Keratinocyte (primary cell): Measurements from ENCODE around the gene HAT1. TPM values are rescaled to one million over a fixed set of nuclear protein-coding genes. Genes with fewer than 3 reads are reported as not detected.

Source experiments
- DNase-seq: peaks from one replicate; pipeline ENCODE4 v3.0.0-alpha.2; 2011; ENCODE audit warnings: low read depth, missing footprints, low spot score
- FAIRE-seq: peaks from 2 replicates; lab custom pipeline; 2011; peaks lifted over from hg19 to GRCh38; lab: Jason Lieb, UNC
- H2AFZ ChIP-seq: 2 replicates; pipeline ENCODE4 v1.6.0; 2012; ENCODE audit warnings: low read length, control low read depth, inconsistent platforms; ENCODE audit not compliant: control insufficient read depth
- H3K27ac ChIP-seq: 2 replicates; pipeline ENCODE4 v1.5.1; 2011; ENCODE audit warnings: low read length; ENCODE audit not compliant: control insufficient read depth, insufficient read depth
- H3K27me3 ChIP-seq: 3 replicates; pipeline ENCODE4 v1.6.0; 2011; ENCODE audit warnings: low read length; ENCODE audit not compliant: control insufficient read depth, insufficient read depth; ENCODE audit errors: extremely low read depth
- H3K36me3 ChIP-seq, 2 experiments: 2 replicates in 1 of 2; 3 replicates in 1 of 2; pipeline ENCODE4 v1.5.1; 2011; ENCODE audit warnings: low read length in 2 of 2, mild to moderate bottlenecking in 1 of 2; ENCODE audit not compliant: control insufficient read depth in 2 of 2, insufficient read depth in 2 of 2; ENCODE audit errors: extremely low read depth in 1 of 2
- H3K4me1 ChIP-seq: 3 replicates; pipeline ENCODE4 v1.5.1; 2011; ENCODE audit warnings: low read length; ENCODE audit not compliant: control insufficient read depth, insufficient read depth; ENCODE audit errors: extremely low read depth
- H3K4me2 ChIP-seq: 3 replicates; pipeline ENCODE4 v1.6.0; 2011; ENCODE audit warnings: low read depth, low read length; ENCODE audit not compliant: control insufficient read depth, insufficient read depth; ENCODE audit errors: extremely low read depth
- H3K4me3 ChIP-seq, 3 experiments: fragments of 200-600 bp in 1 of 3; sonication (generic) in 1 of 3; 2 replicates in 2 of 3; 3 replicates in 1 of 3; pipeline ENCODE4 v1.5.1; 2011 to 2016; ENCODE audit warnings: low read length in 3 of 3, mild to moderate bottlenecking in 3 of 3, control low read depth in 2 of 3, inconsistent platforms in 1 of 3, low read depth in 1 of 3, mixed read lengths in 1 of 3, mixed run types in 1 of 3, moderate library complexity in 1 of 3; ENCODE audit not compliant: control insufficient read depth in 2 of 3, insufficient read depth in 2 of 3; ENCODE audit errors: extremely low read depth in 1 of 3
- H3K79me2 ChIP-seq: 2 replicates; pipeline ENCODE4 v1.6.0; 2012; ENCODE audit warnings: low read length; ENCODE audit not compliant: control insufficient read depth, insufficient read depth
- H3K9ac ChIP-seq: 3 replicates; pipeline ENCODE4 v1.6.0; 2011; ENCODE audit warnings: low read length; ENCODE audit not compliant: control insufficient read depth, insufficient read depth; ENCODE audit errors: extremely low read depth
- H3K9me1 ChIP-seq: 3 replicates; pipeline ENCODE4 v1.6.0; 2011; ENCODE audit warnings: low read length; ENCODE audit not compliant: control insufficient read depth, insufficient read depth; ENCODE audit errors: extremely low read depth
- H3K9me3 ChIP-seq: 2 replicates; pipeline ENCODE4 v1.5.1; 2012; ENCODE audit warnings: low read depth, low read length; ENCODE audit not compliant: control insufficient read depth
- H4K20me1 ChIP-seq: 3 replicates; pipeline ENCODE4 v1.6.0; 2011; ENCODE audit warnings: low read length; ENCODE audit not compliant: control insufficient read depth, insufficient read depth; ENCODE audit errors: extremely low read depth
- CTCF ChIP-seq, 3 experiments: IDR thresholded peaks in 1 of 3; conservative IDR thresholded peaks in 1 of 3; optimal IDR thresholded peaks in 1 of 3; 2 replicates in 2 of 3; 3 replicates in 1 of 3; pipeline versions ENCODE3 to v1.5.1; 2011; ENCODE audit warnings: low read length in 3 of 3, mild to moderate bottlenecking in 3 of 3, moderate library complexity in 2 of 3, control low read depth in 1 of 3, inconsistent platforms in 1 of 3; ENCODE audit not compliant: insufficient read depth in 2 of 3; ENCODE audit errors: extremely low read depth in 1 of 3
- EZH2 ChIP-seq: IDR thresholded peaks from one replicate; pipeline ENCODE4 v1.6.1; 2012; ENCODE audit warnings: inconsistent platforms, mild to moderate bottlenecking, low read length, moderate library complexity
- dilution Hi-C: fragments of 300-500 bp; cut with MboI; formaldehyde crosslinking; loops from one replicate; pipeline ENCODE4 v1.7.0; 2020; ENCODE audit warnings: low sequenced_read_pairs; ENCODE audit not compliant: extremely low pct_ligation_motif_present
- polyA plus RNA-seq, 5 experiments: library from polyadenylated mRNA; depleted of rRNA in 3 of 5; stranded (reverse) in 3 of 5; stranded (forward) in 1 of 5; unstranded in 1 of 5; fragments of >200 nt; gene quantifications; 1 replicate in 1 of 5; 2 replicates in 3 of 5; 3 replicates in 1 of 5; pipeline versions ENCODE4 v1.2.1 to v1.2.3, GENCODE V29; 2011 to 2012; ENCODE audit warnings: missing spikeins in 2 of 5, low read depth in 1 of 5, low replicate concordance in 1 of 5

The HAT1 gene
- polyA plus RNA-seq, 1 donor (not counting 4 experiments of a cell fraction or from before 2014, with no cell fraction given), result 91.2 TPM

GRCh38 chr2:172012677-172013391 lies 90.6 kb downstream of the HAT1 start:
- no peak overlapping the region for H3K4me3 ChIP-seq
- dilution Hi-C loops, result no loop called here
- H3K4me1 ChIP-seq, result peaks cover 15% of the 10 kb centered on the region
- H3K27me3 ChIP-seq, result no peaks in the 10 kb centered on the region
- no peak overlapping the region for H3K4me2 ChIP-seq
- H2AFZ ChIP-seq, result no peak overlapping the region
- no peak for DNase-seq
- H3K79me2 ChIP-seq, result no peaks in the 10 kb centered on the region
- H4K20me1 ChIP-seq, result no peaks in the 10 kb centered on the region
- no peak for TF ChIP-seq CTCF (optimal IDR thresholded peaks at IDR 0.05 in 1 of 3, IDR thresholded peaks at IDR 0.05 in 1 of 3, conservative IDR thresholded peaks at IDR 0.05 in 1 of 3; ENCODE audit: extremely low read depth in 1 of 3, insufficient read depth in 2 of 3, low read length in 3 of 3)
- no peak for TF ChIP-seq EZH2
- no peak overlapping the region for H3K9ac ChIP-seq
- no peaks in the 10 kb centered on the region for H3K9me3 ChIP-seq
- FAIRE-seq, result no peak
- no peaks in the 10 kb centered on the region for H3K36me3 ChIP-seq
- H3K9me1 ChIP-seq, result no peaks in the 10 kb centered on the region
- no peak overlapping the region for H3K27ac ChIP-seq

- Histone ChIP-seq H3K9me3 (no peaks in the 10 kb centered on the region), H3K4me3 (no peak overlapping the region), H3K9me1 (no peaks in the 10 kb centered on the region), H3K4me1 (peaks cover 10% of the 10 kb centered on the region), H3K79me2 (no peaks in the 10 kb centered on the region), H3K27ac (no peak overlapping the region), H3K36me3 (no peaks in the 10 kb centered on the region), H4K20me1 (no peaks in the 10 kb centered on the region), H3K4me2 (no peak overlapping the region), H2AFZ (no peak overlapping the region), H3K27me3 (no peaks in the 10 kb centered on the region), H3K9ac (no peak overlapping the region)
- FAIRE-seq (no peak), DNase-seq (no peak)
- TF ChIP-seq EZH2 (no peak), CTCF (optimal IDR thresholded peaks at IDR 0.05 in 1 of 3, IDR thresholded peaks at IDR 0.05 in 1 of 3, conservative IDR thresholded peaks at IDR 0.05 in 1 of 3; ENCODE audit: extremely low read depth in 1 of 3, insufficient read depth in 2 of 3, low read length in 3 of 3) (no peak)
- dilution Hi-C loops, result no loop called here
Measured at GRCh38 chr2:172013396-172013795, 91.1 kb downstream of the HAT1 start.
